OCI-LY7 (cell line): ENCODE results near the gene RRM1. TPM values are rescaled to one million over a fixed set of nuclear protein-coding genes. Genes with fewer than 3 reads are reported as not detected.

Experiments used
- BruUV-seq: library from RNA; stranded (reverse); fragments of 400-500 nt; replicated peaks from 2 replicates; lab custom pipeline; 2021; lab: Mats Ljungman, UMichigan
- CTCF ChIA-PET: fragments of 300-600 bp; sonication (Branson Sonifier 250); formaldehyde crosslinking; loops from one replicate; lab custom pipeline; 2022; ENCODE audit warnings: antibody characterized with exemption; ENCODE audit not compliant: unreplicated experiment; lab: Charles Lee
- POLR2A ChIA-PET: fragments of 300-600 bp; sonication (Branson Sonifier 250); formaldehyde crosslinking; loops from one replicate; lab custom pipeline; 2022; ENCODE audit warnings: antibody characterized with exemption; lab: Charles Lee
- DNase-seq: peaks from one replicate; pipeline ENCODE4 v3.0.0-alpha.2; 2015; ENCODE audit warnings: low spot score
- H2AFZ ChIP-seq: fragments of 200-600 bp; sonication (generic), shearing (Covaris generic); 2 replicates; pipeline ENCODE4 v1.6.1; 2014; ENCODE audit warnings: mild to moderate bottlenecking, antibody characterized with exemption, low read length, moderate library complexity
- H3K27ac ChIP-seq: fragments of 200-600 bp; sonication (generic); 2 replicates; pipeline ENCODE4 v1.5.1; 2014; ENCODE audit warnings: mixed run types, low read depth, mild to moderate bottlenecking, moderate library complexity, low read length, inconsistent platforms; ENCODE audit not compliant: poor library complexity, severe bottlenecking
- H3K36me3 ChIP-seq: fragments of 200-600 bp; sonication (generic); 2 replicates; pipeline ENCODE4 v1.6.1; 2014; ENCODE audit warnings: mild to moderate bottlenecking, antibody characterized with exemption, low read length, moderate library complexity, mixed read lengths; ENCODE audit not compliant: insufficient read depth
- H3K4me1 ChIP-seq: fragments of 200-600 bp; sonication (generic); 2 replicates; pipeline ENCODE4 v1.5.1; 2014; ENCODE audit warnings: mild to moderate bottlenecking, low read length; ENCODE audit not compliant: insufficient read depth, poor library complexity, severe bottlenecking
- H3K4me2 ChIP-seq: fragments of 200-600 bp; sonication (generic); 2 replicates; pipeline ENCODE4 v1.6.1; 2014; ENCODE audit warnings: mild to moderate bottlenecking, low read length
- H3K4me3 ChIP-seq: fragments of 200-600 bp; sonication (generic); 2 replicates; pipeline ENCODE4 v1.5.1; 2014; ENCODE audit warnings: mild to moderate bottlenecking, low read depth, low read length; ENCODE audit not compliant: poor library complexity, severe bottlenecking
- H3K79me2 ChIP-seq: fragments of 200-600 bp; sonication (generic); 2 replicates; pipeline ENCODE4 v1.6.1; 2016; ENCODE audit warnings: low read depth, mild to moderate bottlenecking, low read length, moderate library complexity, mixed read lengths; ENCODE audit not compliant: insufficient read depth
- H3K9me2 ChIP-seq: fragments of 200-600 bp; sonication (generic); 2 replicates; pipeline ENCODE4 v1.6.1; 2016; ENCODE audit warnings: mild to moderate bottlenecking, low read length, mixed read lengths; ENCODE audit not compliant: insufficient read depth
- H3K9me3 ChIP-seq: fragments of 200-600 bp; sonication (generic); 2 replicates; pipeline ENCODE4 v1.6.1; 2014; ENCODE audit warnings: mild to moderate bottlenecking, mixed run types, low read length, mixed read lengths
- H4K20me1 ChIP-seq: fragments of 200-600 bp; sonication (generic); 2 replicates; pipeline ENCODE4 v1.6.1; 2014; ENCODE audit warnings: mild to moderate bottlenecking, antibody characterized with exemption, low read length, moderate library complexity, mixed read lengths; ENCODE audit not compliant: insufficient read depth
- EZH2phosphoT487 ChIP-seq: fragments of 200-600 bp; sonication (generic); IDR thresholded peaks from 2 replicates; pipeline ENCODE4 v1.6.1; 2018; ENCODE audit warnings: low read depth, borderline replicate concordance, mild to moderate bottlenecking, mixed run types, antibody characterized with exemption, low read length, moderate library complexity, mixed read lengths
- intact Hi-C: fragments of 100-400 bp; cut with micrococcal nuclease; formaldehyde crosslinking; loops from one replicate; pipeline ENCODE4 v1.10.0; 2022; ENCODE audit not compliant: unreplicated experiment
- total RNA-seq, 2 experiments: library from RNA; depleted of rRNA in 1 of 2; stranded (reverse); fragments of >200 nt in 1 of 2; shearing (Covaris generic) in 1 of 2; gene quantifications; 2 replicates each; pipeline ENCODE4 v1.2.3, GENCODE V29; 2014 to 2022
- TF ChIP-seq, protein P1 (sequence below): fragments of 200-600 bp; sonication (generic); conservative IDR thresholded peaks from 2 replicates; pipeline ENCODE4 v1.5.1; 2014; ENCODE audit warnings: mild to moderate bottlenecking, antibody characterized with exemption, low read length, moderate library complexity, mixed read lengths

Gene RRM1
- total RNA-seq, 2 experiments from 2014 or later: 123 to 162 TPM

DNA sequence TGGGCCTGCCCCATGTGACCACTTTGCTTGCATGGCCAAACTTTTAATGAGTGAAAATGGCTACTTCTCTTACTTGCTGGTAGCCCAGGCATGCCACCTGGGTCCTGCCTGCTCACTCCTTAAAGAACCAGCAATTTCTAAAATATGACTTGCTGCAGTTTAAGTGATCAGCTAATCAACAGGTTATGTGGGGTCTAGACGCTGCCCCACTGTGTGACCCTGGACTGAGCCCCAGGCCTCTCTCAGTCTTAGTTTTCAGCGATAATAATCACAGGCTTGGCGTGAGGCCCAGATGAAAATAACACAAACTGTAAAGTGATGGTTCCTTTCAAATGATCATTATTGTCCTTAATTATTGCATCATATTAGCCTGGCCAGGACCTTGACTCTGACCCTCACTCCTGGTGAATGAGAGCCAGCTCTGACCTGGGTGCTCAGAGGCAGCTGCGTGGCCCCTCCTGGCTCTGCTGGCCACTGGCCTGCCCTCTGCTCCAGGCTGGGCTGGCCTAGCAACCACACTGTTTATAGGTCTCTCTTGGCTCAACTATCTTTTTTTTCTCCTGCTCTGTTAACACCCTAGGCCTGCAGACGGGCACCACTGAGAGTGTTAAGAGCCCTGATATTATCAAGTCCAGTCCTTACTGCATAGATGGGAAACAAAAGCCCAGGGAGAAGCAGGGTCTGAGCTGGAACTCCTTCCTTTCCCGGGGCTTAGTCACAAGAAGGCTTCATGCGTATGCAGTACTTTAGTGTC lies 89.7 kb downstream of the RRM1 start:
- TF ChIP-seq, protein P1, sequence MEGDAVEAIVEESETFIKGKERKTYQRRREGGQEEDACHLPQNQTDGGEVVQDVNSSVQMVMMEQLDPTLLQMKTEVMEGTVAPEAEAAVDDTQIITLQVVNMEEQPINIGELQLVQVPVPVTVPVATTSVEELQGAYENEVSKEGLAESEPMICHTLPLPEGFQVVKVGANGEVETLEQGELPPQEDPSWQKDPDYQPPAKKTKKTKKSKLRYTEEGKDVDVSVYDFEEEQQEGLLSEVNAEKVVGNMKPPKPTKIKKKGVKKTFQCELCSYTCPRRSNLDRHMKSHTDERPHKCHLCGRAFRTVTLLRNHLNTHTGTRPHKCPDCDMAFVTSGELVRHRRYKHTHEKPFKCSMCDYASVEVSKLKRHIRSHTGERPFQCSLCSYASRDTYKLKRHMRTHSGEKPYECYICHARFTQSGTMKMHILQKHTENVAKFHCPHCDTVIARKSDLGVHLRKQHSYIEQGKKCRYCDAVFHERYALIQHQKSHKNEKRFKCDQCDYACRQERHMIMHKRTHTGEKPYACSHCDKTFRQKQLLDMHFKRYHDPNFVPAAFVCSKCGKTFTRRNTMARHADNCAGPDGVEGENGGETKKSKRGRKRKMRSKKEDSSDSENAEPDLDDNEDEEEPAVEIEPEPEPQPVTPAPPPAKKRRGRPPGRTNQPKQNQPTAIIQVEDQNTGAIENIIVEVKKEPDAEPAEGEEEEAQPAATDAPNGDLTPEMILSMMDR: no peak
- CTCF ChIA-PET: no interaction called here
- no peaks in the 10 kb centered on the region for H3K36me3 ChIP-seq
- H3K9me2 ChIP-seq: no peaks in the 10 kb centered on the region
- H3K4me3 ChIP-seq: no peak overlapping the region
- BruUV-seq: no TSS peak
- no peaks in the 10 kb centered on the region for H3K4me1 ChIP-seq
- no peaks in the 10 kb centered on the region for H3K9me3 ChIP-seq
- no peak for DNase-seq
- no peak overlapping the region for H3K27ac ChIP-seq
- POLR2A ChIA-PET: interaction anchor here (0.6 kb wide), 1 partner anchor 472 kb away, joined by 4 read pairs; no protein-coding TSS in a partner anchor
- intact Hi-C loops: no loop called here
- no peaks in the 10 kb centered on the region for H3K79me2 ChIP-seq
- no peak overlapping the region for H3K4me2 ChIP-seq
- no peaks in the 10 kb centered on the region for H4K20me1 ChIP-seq
- H2AFZ ChIP-seq: no peak overlapping the region

DNA sequence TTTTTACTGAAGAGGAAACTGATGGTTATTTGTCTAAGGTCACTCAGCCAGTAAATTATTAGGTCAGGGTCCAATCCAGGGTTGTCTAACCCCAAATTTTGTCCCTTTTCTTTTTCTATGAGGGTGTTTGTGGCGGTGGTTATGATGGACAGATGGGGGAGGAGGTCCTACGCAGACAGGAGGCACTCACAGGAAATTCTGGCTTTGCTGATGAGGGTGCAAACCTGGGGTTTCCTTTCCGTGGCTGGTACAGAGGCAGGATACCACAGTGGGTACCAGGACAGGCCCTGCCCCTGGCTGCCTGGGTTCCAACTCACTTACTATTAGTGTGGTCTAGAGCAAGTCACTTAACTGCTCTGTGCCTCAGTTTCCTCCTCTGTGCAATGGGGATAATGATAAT lies 91.0 kb downstream of the RRM1 start:
- Histone ChIP-seq H4K20me1 (no peaks in the 10 kb centered on the region), H3K27ac (no peak overlapping the region), H2AFZ (no peak overlapping the region), H3K79me2 (no peaks in the 10 kb centered on the region), H3K9me2 (no peaks in the 10 kb centered on the region), H3K4me2 (no peak overlapping the region), H3K9me3 (no peaks in the 10 kb centered on the region), H3K4me1 (no peaks in the 10 kb centered on the region), H3K36me3 (no peaks in the 10 kb centered on the region), H3K4me3 (no peak overlapping the region)
- ChIA-PET CTCF (no interaction called here), POLR2A (interaction anchor here (1.0 kb wide), 1 partner anchor 311 kb away, joined by 4 read pairs; no protein-coding TSS in a partner anchor)
- no TSS peak for BruUV-seq
- TF ChIP-seq EZH2phosphoT487: no peak
- TF ChIP-seq, protein P1: no peak
- no peak for DNase-seq
- intact Hi-C loops: loop anchor here (5.0 kb wide), 1 partner anchor 442 kb away; no protein-coding TSS in a partner anchor
